T-helper 2 cell treated with Interferon-gamma antibody and Interleukin-4, amounts not matched to agents 100 ng/mL and 5 ng/mL, for 36 hours (primary cell): ENCODE results near the gene PLA2G15. TPM values are rescaled to one million over a fixed set of nuclear protein-coding genes. Genes with fewer than 3 reads are reported as not detected.

ENCODE experiments used
- intact Hi-C: fragments of 100-400 bp; cut with micrococcal nuclease; formaldehyde crosslinking; loops from one replicate; pipeline ENCODE4 v1.15.1; 2023
- total RNA-seq: library from RNA; stranded (reverse); gene quantifications from 2 replicates; pipeline ENCODE4 v1.2.3, GENCODE V29; 2022

The PLA2G15 gene
- total RNA-seq, 1 donor from 2014 or later = 9.4 TPM

GRCh38 chr16:68275611-68276191 is 30.5 kb downstream of the PLA2G15 start:
- intact Hi-C loops = no loop called here

- intact Hi-C loops = no loop called here
Measured at GRCh38 chr16:68276223-68276622, 31.1 kb downstream of the PLA2G15 start.

GRCh38 chr16:68279726-68280558 is 34.8 kb downstream of the PLA2G15 start:
- intact Hi-C loops = no loop called here

- intact Hi-C loops = no loop called here
Measured at GRCh38 chr16:68281368-68282063, 36.3 kb downstream of the PLA2G15 start.

GRCh38 chr16:68282064-68282452 is 36.9 kb downstream of the PLA2G15 start:
- intact Hi-C loops = no loop called here

GRCh38 chr16:68283346-68283745 is 38.2 kb downstream of the PLA2G15 start:
- intact Hi-C loops = no loop called here

GRCh38 chr16:68283801-68284598 is 38.8 kb downstream of the PLA2G15 start:
- intact Hi-C loops = loop anchor here (2.0 kb wide), 1 partner anchor 27 kb away; the partner anchor contains the start of genes PRMT7 and SLC7A6OS

GRCh38 chr16:68284847-68285246 is 39.7 kb downstream of the PLA2G15 start:
- intact Hi-C loops = loop anchor here (2.0 kb wide), 1 partner anchor 26 kb away; the partner anchor contains the start of genes PRMT7 and SLC7A6OS

GRCh38 chr16:68285683-68286082 is 40.5 kb downstream of the PLA2G15 start:
- intact Hi-C loops = loop anchor here (2.0 kb wide), 1 partner anchor 25 kb away; the partner anchor contains the start of genes PRMT7 and SLC7A6OS

- intact Hi-C loops = no loop called here
Measured at GRCh38 chr16:68286153-68287074, 41.2 kb downstream of the PLA2G15 start.

- intact Hi-C loops = no loop called here
Measured at GRCh38 chr16:68287276-68288251, 42.4 kb downstream of the PLA2G15 start.

- intact Hi-C loops = no loop called here
Measured at GRCh38 chr16:68288252-68288650, 43.1 kb downstream of the PLA2G15 start.

- intact Hi-C loops = loop anchor here (1.0 kb wide), 2 partner anchors 22 to 24 kb away; partner anchors contain the start of genes SLC7A6 and SLC7A6OS
Measured at GRCh38 chr16:68288796-68289195, 43.6 kb downstream of the PLA2G15 start.

GRCh38 chr16:68289202-68289601 is 44.0 kb downstream of the PLA2G15 start:
- intact Hi-C loops = loop anchor here (1.0 kb wide), 2 partner anchors 21 to 25 kb away; partner anchors contain the start of genes SLC7A6 and SLC7A6OS

- intact Hi-C loops = loop anchor here (1.0 kb wide), 2 partner anchors 21 to 25 kb away; partner anchors contain the start of genes SLC7A6 and SLC7A6OS
Measured at GRCh38 chr16:68289621-68290329, 44.6 kb downstream of the PLA2G15 start.

- intact Hi-C loops = no loop called here
Measured at GRCh38 chr16:68290450-68290849, 45.3 kb downstream of the PLA2G15 start.

GRCh38 chr16:68291227-68291626 is 46.1 kb downstream of the PLA2G15 start:
- intact Hi-C loops = no loop called here

- intact Hi-C loops = no loop called here
Measured at GRCh38 chr16:68292425-68292824, 47.3 kb downstream of the PLA2G15 start.
